SKM-1 (cell line): ENCODE data around the gene WDFY4.

ENCODE experiments used
- DNase-seq: peaks from one replicate; lab custom pipeline; 2025; ENCODE audit not compliant: unreplicated experiment; lab: John Stamatoyannopoulos, UW

WDFY4 gene

GRCh38 chr10:48895803-48896195 lies 211.1 kb downstream of the WDFY4 start:
- no peak for DNase-seq

- DNase-seq, result no peak
These were observed 212.2 kb downstream of the WDFY4 start for GRCh38 chr10:48896756-48897440.

GRCh38 chr10:48897441-48897790 lies 212.7 kb downstream of the WDFY4 start:
- DNase-seq, result no peak

GRCh38 chr10:48898426-48898825 lies 213.8 kb downstream of the WDFY4 start:
- no peak for DNase-seq

GRCh38 chr10:48899781-48900180 lies 215.1 kb downstream of the WDFY4 start:
- DNase-seq, result no peak

- DNase-seq, result no peak
These were observed 215.7 kb downstream of the WDFY4 start for GRCh38 chr10:48900371-48900801.

- DNase-seq, result no peak
These were observed 216.6 kb downstream of the WDFY4 start for GRCh38 chr10:48901319-48901718.

- DNase-seq, result no peak
These were observed 217.4 kb downstream of the WDFY4 start for GRCh38 chr10:48902096-48902495.

- DNase-seq, result no peak
These were observed 218.5 kb downstream of the WDFY4 start for GRCh38 chr10:48903151-48903550.

GRCh38 chr10:48904861-48905260 lies 220.2 kb downstream of the WDFY4 start:
- no peak for DNase-seq

GRCh38 chr10:48905311-48905710 lies 220.6 kb downstream of the WDFY4 start:
- no peak for DNase-seq

- DNase-seq, result no peak
These were observed 222.2 kb downstream of the WDFY4 start for GRCh38 chr10:48906841-48907240.

GRCh38 chr10:48907730-48908129 lies 223.1 kb downstream of the WDFY4 start:
- no peak for DNase-seq

GRCh38 chr10:48910548-48910947 lies 225.9 kb downstream of the WDFY4 start:
- no peak for DNase-seq

- no peak for DNase-seq
These were observed 229.0 kb downstream of the WDFY4 start for GRCh38 chr10:48913674-48914073.

- DNase-seq, result no peak
These were observed 239.1 kb downstream of the WDFY4 start for GRCh38 chr10:48923748-48924147.

GRCh38 chr10:48924988-48925387 lies 240.3 kb downstream of the WDFY4 start:
- no peak for DNase-seq

GRCh38 chr10:48926255-48926654 lies 241.6 kb downstream of the WDFY4 start:
- no peak for DNase-seq

GRCh38 chr10:48926764-48927540 lies 242.3 kb downstream of the WDFY4 start:
- no peak for DNase-seq

GRCh38 chr10:48929413-48929990 lies 244.8 kb downstream of the WDFY4 start:
- DNase-seq, result no peak

- no peak for DNase-seq
These were observed 246.5 kb downstream of the WDFY4 start for GRCh38 chr10:48931188-48931587.
